Inferior parietal cortex (tissue), 1 donor: ENCODE data around the gene PDK1.

Experiments
- DNase-seq: peaks from one replicate; pipeline ENCODE4 v3.0.0-alpha.2; 2016; ENCODE audit errors: extremely low spot score

The PDK1 gene

GRCh38 chr2:172597176-172597842 lies 41.4 kb downstream of the PDK1 start:
- DNase-seq, result no peak

DNA sequence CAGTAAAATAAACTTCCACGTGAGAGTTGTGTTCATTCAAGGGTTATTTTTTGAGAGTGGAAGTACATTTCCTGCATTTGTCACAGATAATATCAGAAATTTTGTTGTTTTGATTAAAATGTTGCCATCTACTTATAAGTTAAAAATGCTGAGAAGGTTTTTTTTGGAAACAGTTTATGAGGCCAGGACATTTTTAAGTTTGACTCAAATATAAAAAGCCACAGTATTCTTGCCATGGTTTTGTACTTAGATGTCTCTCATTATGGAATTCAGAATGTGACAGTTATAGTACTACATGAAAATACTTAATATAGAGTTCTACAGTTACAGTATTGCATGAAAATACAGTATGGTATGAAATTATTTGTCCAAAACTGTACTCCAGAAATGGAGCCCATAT lies 44.1 kb downstream of the PDK1 start:
- no peak for DNase-seq

- no peak for DNase-seq
Measured at GRCh38 chr2:172600557-172601008, 44.7 kb downstream of the PDK1 start.

- no peak for DNase-seq
Measured at GRCh38 chr2:172606285-172606684, 50.4 kb downstream of the PDK1 start.

GRCh38 chr2:172607379-172607928 lies 51.6 kb downstream of the PDK1 start:
- DNase-seq, result no peak

- no peak for DNase-seq
Measured at GRCh38 chr2:172609488-172609887, 53.6 kb downstream of the PDK1 start.

DNA sequence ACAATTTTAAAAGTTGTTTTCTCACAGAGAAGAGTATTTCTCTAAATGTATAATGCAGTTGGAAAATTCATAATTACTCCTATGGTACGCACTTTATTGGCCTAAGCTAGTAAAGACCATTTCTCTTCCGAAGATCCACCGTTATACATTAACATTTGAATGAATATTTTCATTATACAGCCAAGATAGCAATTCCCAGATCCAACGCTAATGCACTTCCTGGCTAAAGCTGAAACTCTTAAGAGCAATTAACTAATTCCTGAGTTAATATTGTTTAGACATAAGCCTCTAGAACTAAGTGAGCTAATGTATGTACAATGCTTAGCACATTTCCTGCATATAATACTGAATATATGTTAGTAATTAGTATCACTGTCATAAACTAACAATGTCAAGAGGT lies 56.2 kb downstream of the PDK1 start:
- DNase-seq, result no peak

DNA sequence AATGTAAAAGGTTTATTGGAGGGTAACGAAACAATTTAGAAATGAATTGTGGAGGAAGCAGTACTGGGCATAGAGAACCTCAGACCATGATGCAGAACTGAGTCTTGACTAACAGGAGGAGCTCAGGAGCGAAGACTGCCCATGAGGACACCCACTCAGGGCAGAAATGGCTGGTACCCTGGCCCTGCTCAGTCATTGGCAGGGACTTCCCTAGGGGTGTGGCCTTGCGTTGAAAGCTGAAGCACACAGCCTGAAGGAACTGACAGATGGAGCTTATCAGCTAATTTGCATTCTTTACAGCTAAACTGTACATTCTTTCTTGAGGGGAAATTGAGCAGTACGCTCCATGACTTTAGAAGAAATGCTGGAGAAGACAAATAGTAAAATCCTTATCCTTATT lies 57.1 kb downstream of the PDK1 start:
- no peak for DNase-seq

DNA sequence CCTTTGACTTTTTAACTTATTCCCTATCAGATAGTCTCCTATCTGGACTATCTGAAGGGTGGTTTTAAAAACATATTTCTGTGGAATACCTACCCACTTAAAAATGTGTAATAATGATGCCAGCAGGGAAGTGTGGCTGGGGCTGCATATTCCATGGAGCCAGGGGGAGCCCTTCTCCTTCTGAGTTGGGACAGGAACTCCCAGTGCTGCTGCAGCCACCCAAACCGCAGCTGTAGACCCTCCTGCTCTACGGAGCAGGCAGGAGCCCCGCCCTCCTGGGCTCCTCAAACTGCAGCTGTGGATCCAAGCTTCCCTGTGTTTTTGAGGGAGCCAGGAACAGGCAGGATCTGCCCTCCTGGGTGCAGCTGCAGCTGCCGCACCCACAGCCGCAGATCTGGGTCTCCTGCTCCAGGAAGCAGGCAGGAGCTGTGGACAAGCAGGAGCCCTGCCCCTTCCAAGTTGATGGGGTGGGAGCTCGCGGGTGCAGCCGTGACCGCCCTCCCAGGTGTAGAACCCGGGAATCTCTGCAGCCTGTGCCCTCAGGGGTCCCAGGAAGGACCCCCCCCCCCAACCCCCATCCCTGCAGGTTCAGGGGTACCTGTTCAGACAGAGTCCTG lies 57.8 kb downstream of the PDK1 start:
- no peak for DNase-seq

DNA sequence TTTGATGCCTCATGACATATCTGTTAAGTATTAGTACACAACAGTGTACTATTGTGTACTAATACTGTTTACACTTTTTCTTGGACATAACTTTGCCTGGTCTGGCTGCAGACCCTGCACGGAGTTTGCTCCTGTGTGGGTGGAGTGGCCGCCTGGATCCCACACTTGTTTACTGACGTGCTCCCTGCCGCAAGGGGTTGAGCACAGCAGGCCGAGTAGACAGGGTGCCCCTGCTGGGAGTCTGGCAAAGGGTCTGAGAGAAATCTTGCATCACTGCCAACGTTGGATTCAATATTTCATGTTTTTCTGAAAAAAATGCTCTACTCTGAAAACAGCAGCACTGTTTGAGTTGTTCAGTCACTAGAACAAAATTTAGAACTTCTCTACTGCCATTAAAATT lies 59.0 kb downstream of the PDK1 start:
- DNase-seq, result no peak

- no peak for DNase-seq
Measured at GRCh38 chr2:172615727-172616261, 59.9 kb downstream of the PDK1 start.

GRCh38 chr2:172617115-172617514 lies 61.2 kb downstream of the PDK1 start:
- no peak for DNase-seq

DNA sequence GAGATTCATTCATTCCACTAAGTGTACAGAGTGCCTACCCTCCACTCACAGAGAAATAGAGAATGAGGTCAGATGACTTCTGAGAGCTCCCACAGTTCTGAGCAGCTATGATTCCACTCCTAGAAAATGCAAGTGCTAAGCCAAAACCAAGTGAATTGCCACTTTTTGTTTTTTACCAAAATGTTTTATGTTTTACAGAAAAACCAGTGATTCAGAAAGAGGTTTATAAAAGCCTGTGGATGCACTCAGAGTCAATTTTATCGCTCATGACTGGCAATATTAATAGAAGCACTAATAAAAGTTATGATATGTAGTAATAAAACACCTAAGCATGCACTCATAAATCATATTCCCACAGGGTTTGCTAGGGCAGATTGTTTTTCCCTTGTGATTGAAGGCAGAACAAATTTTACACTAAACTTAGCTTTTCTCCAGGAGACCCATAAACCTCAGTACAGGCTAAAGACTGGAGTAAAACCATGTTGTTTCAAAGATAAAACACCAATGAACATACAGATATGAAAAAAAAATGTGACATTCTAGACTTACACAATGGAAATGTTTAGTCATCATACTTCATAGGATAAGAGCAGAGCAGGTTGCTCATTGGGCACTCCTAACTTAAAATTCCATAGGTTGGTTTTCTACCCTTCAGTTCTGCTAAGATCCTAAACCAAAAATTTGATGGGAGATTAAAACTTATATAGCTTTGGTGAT lies 67.5 kb downstream of the PDK1 start:
- no peak for DNase-seq

DNA sequence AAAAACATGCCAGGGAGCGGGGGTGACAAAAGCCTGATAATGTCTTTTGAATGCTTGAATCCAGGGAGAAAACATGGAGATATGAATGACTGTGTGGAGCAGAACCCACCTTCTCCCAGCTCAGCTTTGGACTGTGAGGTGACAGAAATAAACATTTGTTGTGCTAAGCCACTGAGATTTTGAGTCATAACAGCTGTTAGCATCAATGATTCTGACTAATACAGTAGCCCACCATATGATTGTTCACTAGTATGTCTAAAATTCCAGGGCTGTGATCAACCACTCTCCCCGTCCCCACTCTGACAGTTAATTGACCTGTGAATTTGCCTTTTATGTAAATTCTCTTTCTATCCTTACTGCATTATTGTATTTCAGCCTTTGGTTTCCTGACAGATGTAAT lies 69.1 kb downstream of the PDK1 start:
- DNase-seq, result no peak

- DNase-seq, result no peak
Measured at GRCh38 chr2:172627181-172627580, 71.3 kb downstream of the PDK1 start.

- DNase-seq, result no peak
Measured at GRCh38 chr2:172628085-172628484, 72.2 kb downstream of the PDK1 start.

- no peak for DNase-seq
Measured at GRCh38 chr2:172629586-172629985, 73.7 kb downstream of the PDK1 start.

GRCh38 chr2:172630181-172630580 lies 74.3 kb downstream of the PDK1 start:
- no peak for DNase-seq

DNA sequence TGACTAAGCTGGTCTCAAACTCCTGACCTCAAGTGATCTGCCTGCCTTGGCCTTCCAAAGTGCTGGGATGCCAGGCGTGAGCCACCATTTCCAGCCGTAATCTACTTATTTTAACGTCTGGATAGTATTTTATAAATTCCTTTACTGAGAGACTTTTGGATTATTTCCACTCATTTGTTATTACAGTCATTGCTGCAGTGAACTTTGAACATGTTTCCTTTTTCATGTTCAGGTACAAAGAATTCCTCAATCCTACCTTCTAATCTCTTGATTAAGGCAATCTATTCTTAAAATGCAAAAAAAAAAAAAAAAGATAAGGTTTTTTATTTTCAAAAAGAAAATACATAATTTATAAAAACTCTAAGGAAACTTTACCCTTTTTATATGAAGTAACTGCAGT lies 78.6 kb downstream of the PDK1 start:
- no peak for DNase-seq

DNA sequence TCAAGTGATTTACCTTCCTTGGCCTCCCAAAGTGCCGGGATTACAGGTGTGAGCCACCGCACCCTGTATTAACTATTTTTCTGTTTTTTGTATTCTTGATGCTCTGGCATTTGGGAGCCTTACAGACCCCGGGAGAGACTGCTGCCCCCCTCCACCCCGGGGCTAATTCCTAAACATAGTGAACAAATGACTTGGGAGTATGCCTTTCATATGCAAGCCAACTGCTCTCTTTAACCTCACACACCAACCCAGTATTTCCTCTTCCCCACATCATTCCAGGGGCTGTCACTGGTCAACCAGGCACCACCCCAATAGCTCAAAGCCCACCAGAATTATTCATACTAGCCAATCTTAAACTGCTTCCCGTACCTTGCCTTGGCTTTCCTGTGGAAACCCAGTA lies 79.7 kb downstream of the PDK1 start:
- DNase-seq, result no peak

DNA sequence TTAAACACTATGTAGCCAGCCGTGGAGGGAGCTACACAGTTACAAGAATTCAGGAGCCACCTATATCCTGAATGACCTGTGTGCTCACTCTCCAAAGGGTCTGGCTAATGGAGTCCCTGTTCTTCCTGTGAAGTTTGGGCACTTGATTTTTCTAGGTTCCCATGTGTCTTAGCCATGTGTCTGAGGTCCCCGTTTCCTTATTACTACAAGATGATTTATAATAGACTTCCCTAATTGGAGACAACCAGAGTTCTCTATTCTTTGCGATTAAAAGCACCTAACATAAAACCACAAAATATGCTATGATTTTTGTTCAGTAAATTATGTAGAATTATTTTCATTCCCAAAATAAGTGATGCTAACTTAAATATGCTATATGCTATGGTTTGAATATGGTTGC lies 83.4 kb downstream of the PDK1 start:
- no peak for DNase-seq

GRCh38 chr2:172639823-172640222 lies 83.9 kb downstream of the PDK1 start:
- no peak for DNase-seq

DNA sequence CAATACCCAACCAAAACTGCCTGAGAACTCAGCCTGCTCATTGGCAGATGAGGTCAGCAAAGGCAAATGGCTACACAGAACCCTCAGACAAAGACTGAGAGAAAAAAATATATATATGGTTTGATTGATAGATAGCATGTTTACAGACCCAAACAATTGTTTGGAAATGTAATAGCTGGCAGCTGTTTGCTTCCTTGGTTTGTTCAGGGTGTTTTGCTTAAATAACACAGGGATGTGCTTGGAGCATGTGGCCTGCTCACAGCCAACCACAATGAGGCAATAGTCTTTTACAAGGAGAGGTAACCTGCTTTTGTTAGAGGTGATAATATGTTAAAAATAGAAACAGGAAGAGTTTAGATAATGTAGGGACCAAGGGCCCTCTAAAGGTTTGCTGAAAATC lies 84.5 kb downstream of the PDK1 start:
- DNase-seq, result no peak
